Endothelial cell of umbilical vein (primary cell): ENCODE results near the gene LMAN1L. TPM values are rescaled to one million over a fixed set of nuclear protein-coding genes. Genes with fewer than 3 reads are reported as not detected.

Experiments used
- BruUV-seq: library from RNA; stranded (reverse); fragments of 400-500 nt; replicated peaks from 2 replicates; lab custom pipeline; 2021; lab: Mats Ljungman, UMichigan
- CTCF ChIA-PET: fragments of 300-600, 350-600 bp; sonication (Branson Sonifier 250); formaldehyde crosslinking; loops from one replicate; lab custom pipeline; 2021; ENCODE audit warnings: antibody characterized with exemption, inconsistent platforms; lab: Charles Lee
- POLR2A ChIA-PET: fragments of 300-600, 350-600 bp; sonication (Branson Sonifier 250); formaldehyde crosslinking; loops from one replicate; lab custom pipeline; 2021; ENCODE audit warnings: antibody characterized with exemption, inconsistent platforms; lab: Charles Lee
- DNase-seq: peaks from one replicate; pipeline ENCODE4 v3.0.0-alpha.2; 2011; ENCODE audit warnings: low read depth, low spot score
- FAIRE-seq: peaks from 2 replicates; lab custom pipeline; 2011; peaks lifted over from hg19 to GRCh38; lab: Jason Lieb, UNC
- H2AFZ ChIP-seq: 2 replicates; pipeline ENCODE4 v1.6.0; 2012; ENCODE audit warnings: low read depth, low read length, control low read depth, inconsistent platforms
- H3K27ac ChIP-seq: 2 replicates; pipeline ENCODE4 v1.5.1; 2011; ENCODE audit warnings: low read depth, mild to moderate bottlenecking, control low read depth, low read length, moderate library complexity; ENCODE audit not compliant: insufficient read depth
- H3K27me3 ChIP-seq, 2 experiments: 2 replicates each; pipeline versions ENCODE4 v1.6.0 to v1.6.1; 2011; ENCODE audit warnings: low read length in 2 of 2, mixed read lengths in 1 of 2; ENCODE audit not compliant: control insufficient read depth in 2 of 2, insufficient read depth in 2 of 2
- H3K36me3 ChIP-seq, 2 experiments: 2 replicates in 1 of 2; 3 replicates in 1 of 2; pipeline ENCODE4 v1.5.1; 2011; ENCODE audit warnings: low read length in 2 of 2, mild to moderate bottlenecking in 1 of 2, moderate library complexity in 1 of 2; ENCODE audit not compliant: control insufficient read depth in 2 of 2, insufficient read depth in 2 of 2; ENCODE audit errors: extremely low read depth in 1 of 2
- H3K4me1 ChIP-seq: 3 replicates; pipeline ENCODE4 v1.5.1; 2011; ENCODE audit warnings: mild to moderate bottlenecking, low read length; ENCODE audit not compliant: control insufficient read depth, insufficient read depth; ENCODE audit errors: extremely low read depth
- H3K4me2 ChIP-seq: 2 replicates; pipeline ENCODE4 v1.6.1; 2011; ENCODE audit warnings: low read length, control low read depth, mixed read lengths; ENCODE audit not compliant: insufficient read depth
- H3K4me3 ChIP-seq, 3 experiments: fragments of 200-600 bp in 1 of 3; sonication (generic), shearing (Covaris generic) in 1 of 3; replicated peaks in 1 of 3; 2 replicates each; pipeline ENCODE4 v1.5.1; 2011 to 2016; ENCODE audit warnings: control low read depth in 3 of 3, low read length in 3 of 3, mild to moderate bottlenecking in 2 of 3, inconsistent platforms in 1 of 3, low read depth in 1 of 3, moderate library complexity in 1 of 3; ENCODE audit not compliant: insufficient read depth in 1 of 3
- H3K79me2 ChIP-seq: 2 replicates; pipeline ENCODE4 v1.6.0; 2012; ENCODE audit warnings: low read length, inconsistent platforms; ENCODE audit not compliant: control insufficient read depth, insufficient read depth
- H3K9ac ChIP-seq: replicated peaks from 2 replicates; pipeline ENCODE3; 2011; ENCODE audit warnings: low read length, control low read depth; ENCODE audit not compliant: insufficient read depth; ENCODE audit errors: extremely low read depth
- H3K9me1 ChIP-seq: replicated peaks from 3 replicates; pipeline ENCODE4 v1.6.0; 2011; ENCODE audit warnings: mild to moderate bottlenecking, low read length; ENCODE audit not compliant: control insufficient read depth, insufficient read depth; ENCODE audit errors: extremely low read depth
- H3K9me3 ChIP-seq: replicated peaks from 2 replicates; pipeline ENCODE4 v1.5.1; 2012; ENCODE audit warnings: low read length, inconsistent platforms; ENCODE audit not compliant: control insufficient read depth, insufficient read depth
- H4K20me1 ChIP-seq: replicated peaks from 2 replicates; pipeline ENCODE3; 2011; ENCODE audit warnings: mild to moderate bottlenecking, low read length; ENCODE audit not compliant: control insufficient read depth, insufficient read depth; ENCODE audit errors: extremely low read depth
- EZH2 ChIP-seq: IDR thresholded peaks from 2 replicates; pipeline ENCODE4 v1.6.1; 2012; ENCODE audit warnings: borderline replicate concordance, low read depth, mild to moderate bottlenecking, moderate library complexity, low read length, inconsistent platforms; ENCODE audit not compliant: severe bottlenecking
- FOS ChIP-seq: IDR thresholded peaks from 2 replicates; pipeline ENCODE4 v1.6.1; 2011; ENCODE audit warnings: mild to moderate bottlenecking, low read length, moderate library complexity, borderline replicate concordance; ENCODE audit not compliant: insufficient read depth
- GATA2 ChIP-seq: IDR thresholded peaks from 2 replicates; pipeline ENCODE4 v1.7.0; 2011; ENCODE audit warnings: low read depth, mild to moderate bottlenecking, moderate library complexity, mixed read lengths, low read length; ENCODE audit not compliant: insufficient read length, insufficient read depth
- JUN ChIP-seq: IDR thresholded peaks from 2 replicates; pipeline ENCODE4 v1.6.1; 2011; ENCODE audit warnings: borderline replicate concordance, low read depth; ENCODE audit not compliant: insufficient read length, insufficient read depth
- MYC ChIP-seq: IDR thresholded peaks from one replicate; pipeline ENCODE4 v1.6.1; 2011; ENCODE audit warnings: mild to moderate bottlenecking, low read depth, low read length
- POLR2A ChIP-seq: IDR thresholded peaks from 2 replicates; pipeline ENCODE4 v1.6.1; 2012; ENCODE audit warnings: low read depth, mild to moderate bottlenecking, control low read depth, low read length
- POLR2AphosphoS5 ChIP-seq: IDR thresholded peaks from 2 replicates; pipeline ENCODE4 v1.6.1; 2012; ENCODE audit warnings: low read depth, mild to moderate bottlenecking, control low read depth, low read length, moderate library complexity; ENCODE audit not compliant: insufficient read depth
- dilution Hi-C: fragments of 300-500 bp; cut with MboI; formaldehyde crosslinking; loops from one replicate; pipeline ENCODE4 v1.15.0; 2019; ENCODE audit warnings: low sequenced_read_pairs; ENCODE audit not compliant: extremely low pct_ligation_motif_present
- intact Hi-C: fragments of 100-400 bp; cut with micrococcal nuclease; formaldehyde crosslinking; loops from one replicate; pipeline ENCODE4 v1.10.0; 2022
- polyA plus RNA-seq, 4 experiments: library from polyadenylated mRNA; depleted of rRNA in 3 of 4; stranded (reverse) in 3 of 4; unstranded in 1 of 4; fragments of >200 nt; gene quantifications; 2 replicates each; pipeline versions ENCODE4 v1.2.1 to v1.2.3, GENCODE V29; 2011 to 2012; ENCODE audit warnings: missing spikeins in 1 of 4
- total RNA-seq: library from RNA; stranded (reverse); gene quantifications from 2 replicates; pipeline ENCODE4 v1.2.3, GENCODE V29; 2021
- TF ChIP-seq, protein P1 (sequence below), 2 donors: IDR thresholded peaks; 1 replicate in 1 of 2; 2 replicates in 1 of 2; pipeline ENCODE4 v1.5.1; 2011; ENCODE audit warnings: low read length in 2 of 2, mild to moderate bottlenecking in 2 of 2, moderate library complexity in 2 of 2, control low read depth in 1 of 2, inconsistent platforms in 1 of 2, low read depth in 1 of 2; ENCODE audit not compliant: insufficient read depth in 1 of 2; ENCODE audit errors: extremely low read depth in 1 of 2
- TF ChIP-seq, protein P2 (sequence below): IDR thresholded peaks from 2 replicates; pipeline ENCODE4 v1.6.1; 2011; ENCODE audit not compliant: insufficient read depth, insufficient read length

The LMAN1L gene
- total and polyA plus RNA-seq, 2 donors (not counting 3 experiments of a cell fraction or from before 2014, with no cell fraction given), result not detected

DNA sequence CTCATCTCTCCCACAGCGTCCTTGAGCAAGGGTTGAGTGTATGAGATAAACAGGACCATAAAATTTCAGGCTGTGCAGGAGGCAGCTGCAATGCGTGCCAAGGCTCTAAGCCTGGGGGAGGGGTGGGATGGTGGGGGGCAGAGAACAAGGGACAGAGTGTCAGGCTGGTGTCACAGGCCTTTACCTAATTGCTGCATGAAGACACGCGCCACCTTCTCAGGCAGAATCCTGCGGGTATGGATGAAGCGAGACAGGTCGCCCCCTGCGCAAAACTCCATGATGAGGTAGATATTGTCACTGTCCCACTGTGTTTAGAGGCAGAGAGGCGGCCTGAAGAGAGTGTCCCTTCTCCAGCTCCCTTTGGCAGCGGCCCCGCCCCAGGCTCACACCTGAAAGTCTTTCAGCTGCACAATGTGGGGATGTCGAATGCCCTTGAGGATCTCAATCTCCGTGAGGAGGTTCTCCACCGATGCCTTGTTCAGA, 29.3 kb downstream of the LMAN1L start:
- no peak for FAIRE-seq
- dilution Hi-C loops (no loop called here), intact Hi-C loops (loop anchor here (2.0 to 5.0 kb wide), 3 partner anchors 65 to 109 kb away; partner anchors contain the start of gene COX5A)
- Histone ChIP-seq H3K9ac (no peak overlapping the region), H3K9me3 (no peaks in the 10 kb centered on the region), H3K36me3 (peaks cover 0 to 10% of the 10 kb centered on the region in 2 experiments), H2AFZ (no peak overlapping the region), H3K79me2 (peaks cover 2% of the 10 kb centered on the region), H3K9me1 (no peaks in the 10 kb centered on the region), H3K4me3 (peak overlapping the region in 1 of 3 experiments; percentile 81), H3K27ac (no peak overlapping the region), H3K4me2 (peak overlapping the region; percentile 87), H4K20me1 (no peaks in the 10 kb centered on the region), H3K27me3 (no peaks in the 10 kb centered on the region), H3K4me1 (peaks cover 11% of the 10 kb centered on the region)
- ChIA-PET CTCF (interaction anchor here (1.1 to 5.3 kb wide), 5 partner anchors 29 to 109 kb away, joined by 3 to 37 read pairs (median 6); no protein-coding TSS in a partner anchor), POLR2A (no interaction called here)
- BruUV-seq, result no TSS peak
- TF ChIP-seq, protein P1, sequence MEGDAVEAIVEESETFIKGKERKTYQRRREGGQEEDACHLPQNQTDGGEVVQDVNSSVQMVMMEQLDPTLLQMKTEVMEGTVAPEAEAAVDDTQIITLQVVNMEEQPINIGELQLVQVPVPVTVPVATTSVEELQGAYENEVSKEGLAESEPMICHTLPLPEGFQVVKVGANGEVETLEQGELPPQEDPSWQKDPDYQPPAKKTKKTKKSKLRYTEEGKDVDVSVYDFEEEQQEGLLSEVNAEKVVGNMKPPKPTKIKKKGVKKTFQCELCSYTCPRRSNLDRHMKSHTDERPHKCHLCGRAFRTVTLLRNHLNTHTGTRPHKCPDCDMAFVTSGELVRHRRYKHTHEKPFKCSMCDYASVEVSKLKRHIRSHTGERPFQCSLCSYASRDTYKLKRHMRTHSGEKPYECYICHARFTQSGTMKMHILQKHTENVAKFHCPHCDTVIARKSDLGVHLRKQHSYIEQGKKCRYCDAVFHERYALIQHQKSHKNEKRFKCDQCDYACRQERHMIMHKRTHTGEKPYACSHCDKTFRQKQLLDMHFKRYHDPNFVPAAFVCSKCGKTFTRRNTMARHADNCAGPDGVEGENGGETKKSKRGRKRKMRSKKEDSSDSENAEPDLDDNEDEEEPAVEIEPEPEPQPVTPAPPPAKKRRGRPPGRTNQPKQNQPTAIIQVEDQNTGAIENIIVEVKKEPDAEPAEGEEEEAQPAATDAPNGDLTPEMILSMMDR (IDR thresholded peaks at IDR 0.05; ENCODE audit: extremely low read depth in 1 of 2, insufficient read depth in 1 of 2, low read depth in 1 of 2, low read length in 2 of 2), result no peak
- TF ChIP-seq EZH2 (no peak), GATA2 (no peak), JUN (no peak), POLR2A (no peak), FOS (no peak), POLR2AphosphoS5 (no peak), MYC (no peak)
- TF ChIP-seq, protein P2, sequence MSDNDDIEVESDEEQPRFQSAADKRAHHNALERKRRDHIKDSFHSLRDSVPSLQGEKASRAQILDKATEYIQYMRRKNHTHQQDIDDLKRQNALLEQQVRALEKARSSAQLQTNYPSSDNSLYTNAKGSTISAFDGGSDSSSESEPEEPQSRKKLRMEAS, result no peak
- DNase-seq, result no peak
